OCI-LY3 (cell line): ENCODE results near the gene SMG1.
"Not testable (repeated sequence)": the region's sequence is repeated elsewhere in the genome, so short reads cannot be mapped to it uniquely, and the experiment has no call there.

Experiments used
- CTCF ChIP-seq: fragments of 200-600, 300-600 bp; sonication (generic); IDR thresholded peaks from 2 replicates; pipeline ENCODE4 v1.5.1; 2014; ENCODE audit warnings: antibody characterized with exemption, low read length, low read depth
- EZH2phosphoT487 ChIP-seq: fragments of 200-600 bp; shearing (Covaris generic); IDR thresholded peaks from 2 replicates; pipeline ENCODE4 v1.6.1; 2018; ENCODE audit warnings: antibody characterized with exemption, mixed run types, low read depth

- not testable (repeated sequence) for TF ChIP-seq CTCF, EZH2phosphoT487
Observed at GRCh38 chr16:18877259-18877658, 48.9 kb downstream of the SMG1 start.
